ENCODE measurements around the gene GRIP1. TPM values are rescaled to one million over a fixed set of nuclear protein-coding genes. Genes with fewer than 3 reads are reported as not detected.
A peak's percentile ranks its signal among the peaks of the same experiment; 100 is the strongest.

Gene GRIP1
- total RNA-seq, 1 experiment from 2014 or later: 73.8 TPM

DNA sequence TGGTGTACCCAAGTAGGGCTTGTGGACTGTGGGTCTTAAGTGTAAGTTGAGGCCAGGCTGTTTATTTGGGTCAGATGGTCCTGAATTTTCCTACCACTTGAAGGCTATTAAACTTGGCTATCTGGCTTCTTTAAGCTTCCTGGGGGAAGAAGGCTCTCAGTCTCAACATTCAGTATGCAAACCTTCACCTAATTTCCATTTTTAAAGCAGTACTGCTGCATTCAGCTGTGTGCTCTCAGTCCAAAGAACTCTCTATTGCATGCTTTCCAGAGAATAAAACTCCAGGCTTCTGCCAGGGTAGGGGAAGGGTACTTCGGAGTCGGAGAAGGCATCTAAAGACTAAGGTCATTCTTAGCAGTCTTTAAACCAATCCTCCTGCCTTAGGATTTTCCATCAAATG is 252.2 kb downstream of the GRIP1 start:
- H3K27me3 ChIP-seq (ENCODE audit: control insufficient read depth, insufficient read depth, low read length): no peaks in the 10 kb centered on the region
- no peak overlapping the region for H3K4me3 ChIP-seq (ENCODE audit: insufficient read depth, low read depth, low read length)
- DNase-seq: no peak
- H3K36me3 ChIP-seq (replicated peaks; ENCODE audit: control insufficient read depth, insufficient read depth, low read length): no peaks in the 10 kb centered on the region

GRCh38 chr12:66423266-66423665 is 255.6 kb downstream of the GRIP1 start:
- no peaks in the 10 kb centered on the region for H3K27me3 ChIP-seq (ENCODE audit: control insufficient read depth, insufficient read depth, low read length)
- no peak overlapping the region for H3K4me3 ChIP-seq (ENCODE audit: insufficient read depth, low read depth, low read length)
- DNase-seq: no peak

GRCh38 chr12:66418908-66419307 is 260.0 kb downstream of the GRIP1 start:
- DNase-seq: no peak
- no peaks in the 10 kb centered on the region for H3K36me3 ChIP-seq (replicated peaks; ENCODE audit: control insufficient read depth, insufficient read depth, low read length)
- H3K27me3 ChIP-seq (ENCODE audit: control insufficient read depth, insufficient read depth, low read length): no peaks in the 10 kb centered on the region
- H3K4me3 ChIP-seq (ENCODE audit: insufficient read depth, low read depth, low read length): no peak overlapping the region

More at GRCh38 chr12:66423266-66423665, 255.6 kb downstream of the GRIP1 start:
- H3K36me3 ChIP-seq (replicated peaks; ENCODE audit: control insufficient read depth, insufficient read depth, low read length): no peaks in the 10 kb centered on the region

DNA sequence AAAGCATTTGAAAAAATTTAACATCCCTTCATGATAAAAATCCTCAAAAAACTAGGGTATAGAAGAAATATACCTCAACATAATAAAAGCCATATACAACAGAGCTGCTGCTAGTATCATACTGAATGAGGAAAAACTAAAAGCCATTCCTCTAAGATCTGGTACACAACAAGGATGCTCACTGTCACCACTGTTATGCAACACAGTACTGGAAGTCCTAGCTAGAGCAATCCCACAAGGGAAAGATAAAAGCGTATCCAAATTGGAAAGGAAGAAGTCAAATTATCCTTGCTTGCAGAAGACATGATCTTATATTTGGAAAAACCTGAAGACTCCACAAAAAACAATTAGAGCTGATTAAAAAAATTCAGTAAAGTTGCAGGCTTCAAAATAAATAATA is 261.7 kb downstream of the GRIP1 start:
- no peak for DNase-seq
- no peak overlapping the region for H3K4me3 ChIP-seq (ENCODE audit: insufficient read depth, low read depth, low read length)
- H3K36me3 ChIP-seq (replicated peaks; ENCODE audit: control insufficient read depth, insufficient read depth, low read length): no peaks in the 10 kb centered on the region

DNA sequence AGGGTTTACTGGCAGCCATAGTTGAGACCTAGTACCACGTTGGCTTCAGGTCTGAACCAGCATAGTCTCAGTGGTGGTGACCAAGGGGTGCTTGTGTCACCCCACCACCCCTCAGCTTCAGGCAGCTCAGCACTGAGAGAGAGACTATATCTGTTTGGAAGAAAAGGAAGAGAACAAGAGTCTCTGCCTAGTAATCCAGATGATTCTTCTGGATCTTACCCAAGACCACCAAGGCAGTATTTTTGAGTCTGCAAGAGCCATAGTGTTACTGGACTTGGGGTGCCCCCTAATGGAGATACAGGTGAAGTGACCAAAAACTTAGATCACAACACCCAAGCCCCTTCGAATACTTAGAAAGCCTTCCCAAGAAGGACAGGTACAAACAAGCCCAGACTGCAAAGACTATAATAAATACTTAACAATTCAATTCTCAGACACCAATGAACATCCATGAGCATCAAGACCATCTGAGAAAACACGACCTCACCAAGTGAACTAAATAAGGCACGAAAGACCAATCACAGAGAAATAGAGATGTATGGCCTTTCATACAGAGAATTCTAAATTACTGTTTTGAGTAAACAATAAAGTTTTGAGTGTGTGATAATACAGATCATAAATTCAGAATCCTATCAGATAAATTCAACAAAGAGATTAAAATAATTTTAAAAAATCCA is 269.5 kb downstream of the GRIP1 start:
- no peak overlapping the region for H3K4me3 ChIP-seq (ENCODE audit: insufficient read depth, low read depth, low read length)
- H3K36me3 ChIP-seq (replicated peaks; ENCODE audit: control insufficient read depth, insufficient read depth, low read length): no peaks in the 10 kb centered on the region
- H3K27me3 ChIP-seq (ENCODE audit: control insufficient read depth, insufficient read depth, low read length): no peaks in the 10 kb centered on the region
- peak; percentile 15 for DNase-seq

More for the DNA sequence above, 261.7 kb downstream of the GRIP1 start:
- no peaks in the 10 kb centered on the region for H3K27me3 ChIP-seq (ENCODE audit: control insufficient read depth, insufficient read depth, low read length)

DNA sequence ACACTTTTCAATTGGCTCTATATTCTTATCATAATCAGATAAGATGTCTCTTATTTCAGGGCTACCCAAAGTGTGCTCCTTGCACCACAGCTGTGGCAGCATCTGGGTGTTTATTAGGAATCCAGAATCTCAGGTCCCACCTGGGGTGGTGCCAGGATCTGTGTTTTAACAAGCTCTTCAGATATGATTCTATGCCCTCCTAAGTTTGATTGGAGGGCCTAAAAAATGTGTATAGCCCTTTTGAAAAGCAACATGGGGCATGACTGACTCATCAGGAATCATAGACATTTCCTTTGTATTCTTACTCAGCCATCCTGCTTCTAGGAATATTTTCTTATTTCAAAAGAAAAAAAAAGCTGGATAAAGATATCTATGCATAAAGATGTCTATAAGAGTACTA is 273.5 kb downstream of the GRIP1 start:
- no peak for DNase-seq
- Histone ChIP-seq H3K36me3 (replicated peaks; ENCODE audit: control insufficient read depth, insufficient read depth, low read length) (no peaks in the 10 kb centered on the region), H3K27me3 (ENCODE audit: control insufficient read depth, insufficient read depth, low read length) (no peaks in the 10 kb centered on the region), H3K4me3 (ENCODE audit: insufficient read depth, low read depth, low read length) (no peak overlapping the region)

GRCh38 chr12:66403746-66404145 is 275.1 kb downstream of the GRIP1 start:
- Histone ChIP-seq H3K4me3 (ENCODE audit: insufficient read depth, low read depth, low read length) (no peak overlapping the region), H3K27me3 (ENCODE audit: control insufficient read depth, insufficient read depth, low read length) (no peaks in the 10 kb centered on the region), H3K36me3 (replicated peaks; ENCODE audit: control insufficient read depth, insufficient read depth, low read length) (no peaks in the 10 kb centered on the region)
- DNase-seq: no peak

DNA sequence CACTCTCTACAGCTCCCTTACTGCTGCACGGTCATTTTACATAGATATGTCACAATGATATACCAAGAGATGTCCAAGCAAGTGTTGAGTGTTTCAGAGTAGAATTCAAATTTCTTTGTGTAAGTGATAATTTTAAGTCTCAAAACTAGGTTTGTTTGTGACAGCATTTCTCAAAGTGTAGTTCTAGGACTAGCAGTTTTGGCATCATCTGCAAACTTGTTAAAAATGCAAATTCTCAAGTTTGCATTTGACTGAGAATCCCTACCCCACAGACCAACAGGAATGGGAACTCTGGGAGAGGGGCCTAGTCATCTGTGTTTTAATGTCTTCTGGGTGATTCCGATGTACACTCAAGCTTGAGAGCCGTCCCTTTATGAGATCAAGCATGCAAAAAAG is 279.0 kb downstream of the GRIP1 start:
- H3K4me3 ChIP-seq (ENCODE audit: insufficient read depth, low read depth, low read length): no peak overlapping the region
- DNase-seq: no peak
- H3K36me3 ChIP-seq (replicated peaks; ENCODE audit: control insufficient read depth, insufficient read depth, low read length): no peaks in the 10 kb centered on the region
- no peaks in the 10 kb centered on the region for H3K27me3 ChIP-seq (ENCODE audit: control insufficient read depth, insufficient read depth, low read length)

DNA sequence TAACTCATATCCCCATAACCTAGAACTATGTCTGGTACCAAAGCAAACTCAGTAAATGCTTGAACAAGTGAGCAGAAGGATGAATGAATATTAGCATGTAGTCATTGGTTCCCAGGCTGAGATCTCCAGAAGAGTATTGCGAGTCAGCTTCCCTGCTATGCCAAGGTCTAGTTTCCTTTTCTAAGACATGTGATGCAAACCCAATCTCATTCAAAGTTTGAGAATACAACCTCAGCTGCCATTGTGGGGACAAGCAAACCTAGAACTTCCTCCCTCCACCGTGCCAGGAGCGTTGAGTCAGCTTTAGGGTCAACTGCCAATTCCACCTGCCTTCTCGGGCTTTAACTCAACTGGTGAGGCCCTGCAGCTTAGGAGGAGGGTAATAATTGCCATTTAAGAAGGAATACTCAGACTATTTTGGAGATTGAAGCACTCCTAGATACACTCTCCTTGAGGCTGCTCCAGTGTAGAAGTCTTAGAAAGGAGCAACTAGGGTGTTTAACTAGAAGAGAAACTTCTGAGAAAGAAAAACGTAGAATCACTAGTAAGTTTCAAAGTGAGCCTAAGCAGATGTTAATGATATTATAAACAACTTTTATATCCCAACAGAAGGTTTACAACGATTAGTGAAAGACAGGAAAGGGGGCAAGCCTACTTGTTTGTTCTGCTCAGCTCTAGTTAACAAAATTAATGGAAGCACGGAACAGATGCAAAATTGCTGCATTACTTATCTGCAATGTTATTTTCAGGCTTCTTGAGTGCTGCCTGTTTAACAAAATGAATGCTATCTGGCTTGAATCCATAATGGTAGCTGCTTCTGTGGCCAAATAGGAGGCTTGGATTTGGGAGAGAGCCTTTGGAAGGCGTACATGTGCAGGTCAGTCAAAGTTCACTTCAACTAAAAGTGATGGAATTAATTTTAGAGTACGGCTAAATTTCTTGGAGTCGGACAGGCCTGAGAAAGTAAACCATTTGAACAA is 279.7 kb downstream of the GRIP1 start:
- no peak for DNase-seq
- Histone ChIP-seq H3K36me3 (replicated peaks; ENCODE audit: control insufficient read depth, insufficient read depth, low read length) (no peaks in the 10 kb centered on the region), H3K27me3 (ENCODE audit: control insufficient read depth, insufficient read depth, low read length) (no peaks in the 10 kb centered on the region), H3K4me3 (ENCODE audit: insufficient read depth, low read depth, low read length) (no peak overlapping the region)

DNA sequence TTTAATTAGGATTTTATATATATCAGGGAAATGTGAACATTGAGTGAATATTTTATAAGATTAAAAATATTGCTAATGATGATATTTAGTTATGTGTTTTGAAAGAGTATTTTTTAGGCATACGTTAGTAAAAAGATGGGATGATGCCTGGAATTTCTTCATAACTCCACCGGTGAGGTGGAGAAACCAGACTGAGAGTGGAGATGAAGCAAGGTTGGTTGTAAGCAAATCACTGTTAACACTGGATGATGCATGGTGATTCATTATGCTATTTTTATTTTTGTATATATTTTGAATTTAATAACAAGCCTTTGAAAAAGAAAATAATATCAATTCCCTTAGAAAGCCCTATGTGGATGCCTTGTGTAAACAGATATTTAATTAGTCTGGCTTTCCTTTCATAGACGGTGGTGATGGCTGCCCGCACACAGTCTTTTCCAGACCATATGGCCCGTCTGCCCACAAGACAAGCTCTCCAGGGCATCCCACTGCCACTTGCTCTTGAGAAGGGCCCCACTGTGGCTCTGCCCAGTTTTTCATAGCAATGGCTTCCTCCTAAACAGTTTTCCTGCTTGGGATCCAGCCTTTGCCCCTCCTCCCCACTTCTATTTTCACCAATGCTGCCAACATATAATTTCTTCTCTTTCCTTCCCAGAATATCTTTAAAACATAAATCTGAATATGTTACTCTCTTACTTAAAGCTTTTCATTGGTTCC is 281.1 kb downstream of the GRIP1 start:
- no peak overlapping the region for H3K4me3 ChIP-seq (ENCODE audit: insufficient read depth, low read depth, low read length)
- H3K36me3 ChIP-seq (replicated peaks; ENCODE audit: control insufficient read depth, insufficient read depth, low read length): no peaks in the 10 kb centered on the region
- no peak for DNase-seq
- H3K27me3 ChIP-seq (ENCODE audit: control insufficient read depth, insufficient read depth, low read length): no peaks in the 10 kb centered on the region

- Histone ChIP-seq H3K27me3 (ENCODE audit: control insufficient read depth, insufficient read depth, low read length) (no peaks in the 10 kb centered on the region), H3K36me3 (replicated peaks; ENCODE audit: control insufficient read depth, insufficient read depth, low read length) (no peaks in the 10 kb centered on the region), H3K4me3 (ENCODE audit: insufficient read depth, low read depth, low read length) (no peak overlapping the region)
- DNase-seq: no peak
Measured at GRCh38 chr12:66393890-66394289, 285.0 kb downstream of the GRIP1 start.

GRCh38 chr12:66392266-66392915 is 286.5 kb downstream of the GRIP1 start:
- no peak overlapping the region for H3K4me3 ChIP-seq (ENCODE audit: insufficient read depth, low read depth, low read length)
- no peaks in the 10 kb centered on the region for H3K27me3 ChIP-seq (ENCODE audit: control insufficient read depth, insufficient read depth, low read length)
- H3K36me3 ChIP-seq (replicated peaks; ENCODE audit: control insufficient read depth, insufficient read depth, low read length): no peaks in the 10 kb centered on the region
- DNase-seq: no peak

DNA sequence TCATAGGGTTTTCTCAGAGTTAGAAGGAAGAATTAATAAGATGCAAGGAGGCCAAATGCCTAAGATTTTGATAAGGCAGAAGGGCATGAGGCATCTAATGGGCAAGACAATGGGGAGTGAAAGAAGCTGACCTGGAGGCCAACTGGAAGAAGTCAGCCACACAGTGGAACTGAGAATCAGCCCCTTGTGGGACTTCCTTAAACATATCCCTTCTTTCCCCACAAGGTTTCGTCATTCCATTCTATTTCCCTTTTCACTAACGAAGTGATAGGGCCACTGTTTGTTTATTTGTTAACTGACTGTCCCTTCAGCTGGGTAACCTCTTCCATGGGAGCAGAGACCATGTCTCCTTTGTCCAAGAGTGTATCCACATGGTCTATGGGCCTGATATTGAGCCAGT is 290.4 kb downstream of the GRIP1 start:
- no peaks in the 10 kb centered on the region for H3K36me3 ChIP-seq (replicated peaks; ENCODE audit: control insufficient read depth, insufficient read depth, low read length)
- no peak for DNase-seq
- H3K27me3 ChIP-seq (ENCODE audit: control insufficient read depth, insufficient read depth, low read length): no peaks in the 10 kb centered on the region
- no peak overlapping the region for H3K4me3 ChIP-seq (ENCODE audit: insufficient read depth, low read depth, low read length)

- H3K4me3 ChIP-seq (ENCODE audit: insufficient read depth, low read depth, low read length): no peak overlapping the region
- no peak for DNase-seq
- H3K36me3 ChIP-seq (replicated peaks; ENCODE audit: control insufficient read depth, insufficient read depth, low read length): no peaks in the 10 kb centered on the region
- H3K27me3 ChIP-seq (ENCODE audit: control insufficient read depth, insufficient read depth, low read length): no peaks in the 10 kb centered on the region
Measured at GRCh38 chr12:66387117-66387516, 291.8 kb downstream of the GRIP1 start.

Measured in H7 (cell line).